GM12874 (cell line): Measurements from ENCODE around the gene MAP7D1.

Experiments
- CTCF ChIP-seq: IDR thresholded peaks from 2 replicates; pipeline ENCODE4 v1.5.1; 2011; ENCODE audit warnings: low read depth, mild to moderate bottlenecking, control low read depth, low read length, moderate library complexity; ENCODE audit not compliant: insufficient read depth

The MAP7D1 gene

GRCh38 chr1:36204347-36204909, 48.5 kb downstream of the MAP7D1 start:
- no peak for TF ChIP-seq CTCF

GRCh38 chr1:36206323-36206858, 50.4 kb downstream of the MAP7D1 start:
- TF ChIP-seq CTCF = no peak

- no peak for TF ChIP-seq CTCF
Measured at GRCh38 chr1:36207339-36207738, 51.4 kb downstream of the MAP7D1 start.

- no peak for TF ChIP-seq CTCF
Measured at GRCh38 chr1:36208978-36209703, 53.2 kb downstream of the MAP7D1 start.

GRCh38 chr1:36211307-36211706, 55.3 kb downstream of the MAP7D1 start:
- no peak for TF ChIP-seq CTCF

- no peak for TF ChIP-seq CTCF
Measured at GRCh38 chr1:36211841-36212240, 55.9 kb downstream of the MAP7D1 start.

- TF ChIP-seq CTCF = no peak
Measured at GRCh38 chr1:36212782-36213181, 56.8 kb downstream of the MAP7D1 start.
